HG02588 (cell line): ENCODE data around the gene LGR6.
"Not testable (repeated sequence)": the region's sequence is repeated elsewhere in the genome, so short reads cannot be mapped to it uniquely, and the experiment has no call there.

ENCODE experiments used
- ATAC-seq: cut with Tn5 transposase; IDR thresholded peaks from one replicate; pipeline ENCODE4 v1.9.1; 2021; ENCODE audit warnings: mild to moderate bottlenecking, moderate library complexity; ENCODE audit not compliant: unreplicated experiment

LGR6 gene

DNA sequence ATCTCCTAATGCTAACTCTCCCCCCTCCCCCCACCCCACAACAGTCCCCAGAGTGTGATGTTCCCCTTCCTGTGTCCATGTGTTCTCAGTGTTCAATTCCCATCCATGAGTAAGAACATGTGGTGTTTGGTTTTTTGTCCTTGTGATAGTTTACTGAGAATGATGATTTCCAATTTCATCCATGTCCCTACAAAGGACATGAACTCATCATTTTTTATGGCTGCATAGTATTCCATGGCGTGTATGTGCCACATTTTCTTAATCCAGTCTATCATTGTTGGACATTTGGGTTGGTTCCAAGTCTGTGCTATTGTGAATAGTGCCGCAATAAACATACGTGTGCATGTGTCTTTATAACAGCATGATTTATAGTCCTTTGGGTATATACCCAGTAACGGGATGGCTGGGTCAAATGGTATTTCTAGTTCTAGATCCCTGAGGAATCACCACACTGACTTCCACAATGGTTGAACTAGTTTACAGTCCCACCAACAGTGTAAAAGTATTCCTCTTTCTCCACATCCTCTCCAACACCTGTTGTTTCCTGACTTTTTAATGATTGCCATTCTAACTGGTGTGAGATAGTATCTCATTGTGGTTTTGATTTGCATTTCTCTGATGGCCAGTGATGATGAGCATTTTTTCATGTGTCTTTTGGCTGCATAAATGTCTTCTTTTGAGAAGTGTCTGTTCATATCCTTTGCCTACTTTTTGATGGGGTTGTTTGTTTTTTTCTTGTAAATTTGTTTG is 67.8 kb downstream of the LGR6 start:
- not testable (repeated sequence) for ATAC-seq

DNA sequence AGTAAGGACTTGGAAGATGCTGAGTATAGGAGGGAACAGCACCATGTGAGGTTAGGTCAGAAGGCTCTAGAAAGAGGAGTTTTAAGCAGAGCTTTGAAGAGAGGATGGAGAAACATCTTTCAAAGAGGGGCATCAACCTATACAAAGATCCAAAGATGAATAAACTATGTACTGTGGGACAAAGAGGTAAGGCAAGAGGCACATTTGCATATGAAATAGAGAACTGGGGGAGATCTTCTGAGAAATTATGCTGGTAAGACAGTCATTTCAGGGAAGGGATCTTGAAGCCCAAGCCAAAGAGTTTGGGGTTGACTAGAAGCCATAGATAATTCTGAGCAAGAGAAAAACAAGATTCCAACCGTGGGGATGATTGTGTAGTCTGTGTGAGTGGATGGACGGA is 70.0 kb downstream of the LGR6 start:
- ATAC-seq, result no peak

DNA sequence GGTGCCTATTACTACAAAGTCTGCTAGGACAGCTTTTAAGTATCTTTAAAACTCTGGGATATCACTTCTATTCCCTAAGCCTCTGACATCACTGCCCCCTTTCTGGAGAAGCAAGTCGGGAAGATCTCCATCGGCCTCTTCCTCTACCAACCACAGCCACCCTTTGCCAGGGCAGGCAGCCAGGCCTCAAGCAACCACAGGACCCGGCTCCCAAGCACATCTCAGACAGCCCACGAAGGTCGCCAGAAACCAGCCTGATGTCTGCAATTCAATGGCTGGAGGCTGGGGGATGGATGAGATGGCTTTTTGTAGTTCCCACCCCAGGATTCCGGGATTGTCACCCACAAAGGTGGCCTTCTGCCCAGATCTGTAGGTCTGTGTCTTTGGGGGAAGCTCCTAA is 70.7 kb downstream of the LGR6 start:
- no peak for ATAC-seq

DNA sequence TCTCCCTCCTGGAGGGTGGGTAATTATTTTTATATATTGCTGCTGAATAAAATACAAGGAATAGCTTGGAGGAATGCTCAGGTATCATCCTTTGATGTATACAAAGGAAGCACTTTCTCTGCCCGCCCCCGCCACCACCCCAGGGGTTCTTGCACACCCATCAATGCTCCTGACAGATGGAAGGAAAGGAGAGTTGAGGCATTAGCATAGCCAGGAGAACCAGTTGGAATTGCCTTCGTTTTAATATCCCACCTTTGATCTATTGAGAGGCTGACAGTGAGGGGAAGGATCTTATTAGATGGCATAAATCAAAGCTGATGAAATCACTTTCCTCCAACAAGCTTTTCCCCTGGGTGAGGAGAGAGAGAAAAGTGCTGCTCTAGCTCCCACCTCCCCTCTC is 71.1 kb downstream of the LGR6 start:
- ATAC-seq, result no peak

DNA sequence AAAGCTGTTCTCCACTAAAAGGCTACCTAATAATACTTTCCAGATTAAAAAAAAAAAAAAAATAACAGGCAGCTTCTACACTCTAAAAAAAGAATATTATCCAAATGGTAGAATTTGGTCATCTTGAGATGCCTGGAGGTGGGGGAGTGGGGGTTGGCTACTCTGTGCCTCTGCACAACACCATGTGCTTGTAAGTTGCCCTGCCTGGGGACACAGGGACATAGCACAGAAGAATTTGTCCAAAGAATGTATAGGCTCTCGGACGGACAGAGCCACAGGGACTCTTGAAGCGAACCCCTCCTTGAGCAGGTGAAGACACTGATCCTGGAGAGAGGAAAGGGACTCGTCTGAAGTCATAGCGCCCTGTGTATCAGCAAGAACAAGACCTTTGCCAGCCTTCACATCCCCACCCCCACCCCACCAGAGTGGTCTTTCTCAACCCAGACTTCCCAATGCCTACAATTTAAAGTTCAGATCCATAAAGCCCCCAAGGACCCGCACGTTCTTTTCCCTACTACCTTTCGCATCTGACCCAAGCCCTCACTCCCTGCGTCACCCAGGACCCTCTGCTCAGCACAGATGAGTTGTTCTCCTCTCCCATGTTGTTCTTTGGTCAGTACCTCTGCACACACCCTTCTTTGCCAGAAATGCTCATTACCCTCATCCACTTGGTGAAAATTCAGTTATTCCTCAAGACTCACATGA is 72.6 kb downstream of the LGR6 start:
- ATAC-seq, result no peak

DNA sequence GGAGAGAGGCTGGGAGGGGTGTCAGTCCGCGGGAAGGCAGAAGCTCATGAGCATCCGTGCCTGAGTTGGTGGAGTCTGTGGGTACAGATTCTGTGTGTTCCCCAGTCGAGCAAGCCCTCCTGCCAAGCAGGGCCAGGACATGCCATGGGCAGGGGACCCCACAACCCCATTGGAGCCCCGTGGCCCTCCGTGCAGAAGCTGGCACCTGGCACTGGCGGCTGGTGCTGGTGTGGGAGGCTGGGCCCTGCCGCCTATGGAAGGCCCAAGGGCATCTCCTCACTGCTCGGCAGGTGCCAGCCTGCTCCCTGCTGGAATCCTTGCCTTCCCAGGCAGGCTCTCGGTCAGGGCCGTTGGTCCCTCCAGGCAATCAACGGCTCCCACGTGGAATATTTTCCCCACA is 74.4 kb downstream of the LGR6 start:
- ATAC-seq, result no peak

DNA sequence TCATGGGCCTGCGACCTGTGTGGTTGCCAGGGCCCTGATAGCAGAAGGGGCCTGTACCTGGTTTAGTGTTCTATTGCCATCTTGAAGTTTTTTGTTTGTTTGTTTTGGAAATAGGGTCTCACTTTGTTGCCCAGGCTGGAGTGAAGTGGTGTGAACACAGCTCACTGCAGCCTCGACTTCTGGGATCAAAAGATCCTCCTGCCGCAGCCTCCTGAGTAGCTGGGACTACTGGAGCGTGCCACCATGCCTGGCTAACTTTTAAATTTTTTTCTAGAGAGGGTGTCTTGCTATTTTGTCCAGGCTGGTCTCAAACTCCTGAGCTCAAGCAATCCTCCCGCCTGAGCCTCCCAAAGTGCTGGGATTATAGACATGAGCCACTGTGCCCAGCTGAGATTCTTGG is 75.2 kb downstream of the LGR6 start:
- ATAC-seq, result no peak

DNA sequence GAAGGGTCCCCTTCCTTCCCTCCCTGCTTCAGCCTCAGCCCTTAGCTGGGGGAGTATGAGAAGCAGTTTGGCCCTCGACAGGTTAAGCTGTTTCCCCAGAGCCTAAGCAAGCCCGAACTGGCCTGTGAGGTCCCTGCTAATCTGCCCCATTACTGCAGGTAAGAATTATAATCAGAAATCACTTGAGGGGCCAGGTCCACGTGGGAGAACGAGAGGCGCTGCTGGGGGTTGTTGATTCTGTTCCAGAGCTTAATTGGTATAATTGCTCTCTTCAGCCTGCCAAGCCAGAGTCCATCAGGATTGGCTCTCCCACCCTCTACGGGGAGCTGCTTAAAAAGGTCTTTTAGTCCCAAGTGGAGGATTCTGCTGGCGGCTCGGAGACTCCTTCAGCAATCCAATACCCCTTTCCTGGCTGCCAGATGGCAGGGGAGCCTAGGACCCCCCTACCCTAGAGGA is 77.3 kb downstream of the LGR6 start:
- no peak for ATAC-seq

DNA sequence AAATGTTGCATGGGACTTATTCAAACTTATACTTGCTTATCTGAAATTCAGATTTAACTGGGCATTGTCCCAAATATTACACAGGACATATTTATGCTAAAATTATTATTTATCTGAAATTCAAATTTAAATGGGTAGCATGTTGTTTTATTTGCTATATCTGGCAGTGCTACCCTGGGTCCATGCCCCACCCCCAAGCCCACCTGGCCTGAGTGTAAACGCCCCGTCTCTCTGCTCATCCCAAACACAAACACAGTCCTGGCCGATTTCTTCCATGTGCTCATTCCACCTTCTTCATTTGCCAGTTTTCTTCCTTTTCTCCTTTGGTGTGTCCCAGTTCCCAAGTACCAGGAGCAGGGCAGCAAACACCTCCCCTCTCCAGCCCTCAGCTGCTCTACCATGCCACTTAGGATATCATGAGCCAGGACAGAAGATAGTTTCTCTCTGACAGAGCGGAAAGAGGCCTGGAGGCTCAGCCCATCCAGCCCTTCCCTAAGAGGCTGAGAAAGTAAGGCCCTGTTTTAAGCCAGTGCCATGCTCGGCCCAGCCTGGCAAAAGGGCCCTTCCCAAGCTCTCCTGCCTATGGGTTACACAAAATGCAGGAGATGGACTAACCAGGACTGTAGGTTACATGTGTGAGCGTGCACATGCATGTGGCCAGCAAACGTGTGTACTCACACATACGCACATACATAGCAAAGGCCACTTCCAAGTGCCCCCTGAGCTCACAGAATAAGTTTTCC is 78.7 kb downstream of the LGR6 start:
- no peak for ATAC-seq

DNA sequence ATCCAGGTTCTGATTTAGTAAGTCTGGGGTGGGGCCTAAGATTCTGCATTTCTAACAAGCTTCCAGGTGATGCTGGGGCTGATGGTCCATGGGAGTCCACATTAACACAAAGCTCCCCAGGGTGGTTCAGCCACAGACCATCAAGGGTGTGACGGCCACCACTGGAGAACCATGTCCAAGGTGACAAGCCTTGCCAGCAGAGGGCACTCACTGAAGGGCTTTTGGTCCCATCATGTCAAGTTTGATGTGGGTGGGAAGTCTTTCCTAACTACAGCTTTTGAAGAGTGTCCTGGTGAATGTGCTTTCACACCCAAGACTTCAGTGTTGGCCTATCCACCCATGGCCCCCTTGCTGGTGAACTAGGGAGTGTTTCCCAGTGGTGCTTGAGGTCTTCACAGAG is 81.0 kb downstream of the LGR6 start:
- no peak for ATAC-seq

DNA sequence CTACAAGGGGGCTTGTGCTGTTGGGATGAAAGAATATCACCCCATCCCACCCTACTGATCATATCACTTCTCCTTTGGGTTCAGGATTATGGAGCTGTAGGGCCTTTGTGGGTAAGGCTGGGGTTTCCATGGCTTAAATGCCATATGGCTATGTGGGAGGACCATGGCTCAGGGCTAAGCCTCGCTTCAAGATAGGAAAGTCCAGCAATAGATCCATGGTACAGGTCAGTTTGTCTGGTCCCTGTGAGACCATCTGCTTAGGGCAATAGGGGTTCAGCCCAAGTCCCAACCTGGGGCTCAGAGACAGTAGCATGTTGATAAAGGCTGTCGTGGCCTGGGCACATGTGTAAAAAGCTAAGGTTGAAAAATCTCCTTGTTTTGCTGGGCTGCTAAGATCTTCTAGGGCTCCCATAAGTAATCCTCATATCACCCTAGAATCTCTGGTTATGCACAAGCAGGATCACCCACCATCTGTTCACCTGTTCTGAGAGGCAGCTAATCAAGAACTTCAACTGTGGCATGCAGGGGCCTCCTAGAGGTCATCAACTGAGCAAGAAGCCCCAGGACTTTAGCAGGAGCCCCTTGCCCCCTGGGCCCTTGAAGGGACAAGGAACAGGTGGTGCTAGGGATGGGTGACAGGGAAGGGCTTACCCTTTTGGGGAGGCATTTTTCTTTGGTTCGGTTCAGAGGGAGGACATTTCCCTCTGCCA is 81.6 kb downstream of the LGR6 start:
- ATAC-seq, result no peak

DNA sequence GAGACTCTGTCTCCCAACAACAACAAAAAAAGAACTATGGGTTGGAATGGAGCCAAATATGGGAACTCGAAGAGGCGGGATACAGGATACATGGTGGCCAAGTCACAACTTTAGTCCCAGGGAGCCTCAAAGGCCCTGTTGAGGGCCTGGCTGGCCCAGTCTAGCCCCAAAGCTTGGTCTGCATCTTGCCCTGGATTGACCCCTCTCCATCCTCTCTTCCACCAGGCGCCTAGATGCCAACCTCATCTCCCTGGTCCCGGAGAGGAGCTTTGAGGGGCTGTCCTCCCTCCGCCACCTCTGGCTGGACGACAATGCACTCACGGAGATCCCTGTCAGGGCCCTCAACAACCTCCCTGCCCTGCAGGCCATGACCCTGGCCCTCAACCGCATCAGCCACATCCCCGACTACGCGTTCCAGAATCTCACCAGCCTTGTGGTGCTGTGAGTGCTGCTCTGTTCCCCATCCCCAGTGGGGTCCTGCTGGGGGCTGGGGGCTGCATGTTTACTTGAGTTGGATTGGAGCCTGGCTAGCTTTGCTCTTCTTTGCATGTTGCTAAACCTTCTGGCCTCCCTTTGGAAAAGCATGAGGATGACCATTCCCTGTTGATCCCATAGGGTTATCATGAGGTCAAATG is 82.6 kb downstream of the LGR6 start:
- no peak for ATAC-seq

DNA sequence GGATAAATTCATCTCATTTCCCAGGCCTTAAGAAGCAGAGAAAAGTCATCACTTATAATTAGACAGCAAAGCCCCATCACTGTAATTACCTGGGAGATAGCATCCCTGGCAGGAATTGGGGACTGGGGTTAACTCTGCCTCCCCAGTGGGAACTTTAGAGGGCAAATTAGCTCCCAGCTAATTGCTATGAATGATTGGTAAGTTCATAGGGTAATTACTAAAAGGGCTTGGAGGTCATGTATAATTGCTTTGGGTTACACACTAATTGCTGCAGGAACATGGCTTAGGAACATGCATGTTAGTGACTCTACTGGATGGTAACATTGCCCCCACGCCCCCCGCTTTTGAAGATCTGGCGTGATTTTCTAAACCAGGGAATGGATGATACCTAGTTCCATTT is 83.3 kb downstream of the LGR6 start:
- ATAC-seq, result no peak

DNA sequence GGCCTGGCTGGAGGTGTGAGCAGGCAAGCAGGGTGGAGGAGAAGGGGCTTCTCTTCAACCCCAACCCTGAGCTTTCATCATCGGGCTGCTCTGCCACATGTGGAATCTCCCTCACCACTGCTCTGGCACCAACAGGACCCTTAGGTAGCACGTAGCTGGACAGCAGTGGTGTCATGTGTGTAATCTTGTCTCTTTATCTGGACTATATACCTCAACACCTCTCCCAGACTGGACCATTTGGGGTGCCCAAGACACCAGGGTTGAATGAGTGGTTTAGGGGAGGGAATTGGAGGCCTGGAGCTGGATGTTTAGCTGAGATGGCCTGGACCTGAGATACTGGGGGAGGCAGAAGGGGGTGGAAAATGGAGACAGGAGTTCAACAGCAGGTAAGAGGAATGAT is 85.2 kb downstream of the LGR6 start:
- ATAC-seq, result no peak

DNA sequence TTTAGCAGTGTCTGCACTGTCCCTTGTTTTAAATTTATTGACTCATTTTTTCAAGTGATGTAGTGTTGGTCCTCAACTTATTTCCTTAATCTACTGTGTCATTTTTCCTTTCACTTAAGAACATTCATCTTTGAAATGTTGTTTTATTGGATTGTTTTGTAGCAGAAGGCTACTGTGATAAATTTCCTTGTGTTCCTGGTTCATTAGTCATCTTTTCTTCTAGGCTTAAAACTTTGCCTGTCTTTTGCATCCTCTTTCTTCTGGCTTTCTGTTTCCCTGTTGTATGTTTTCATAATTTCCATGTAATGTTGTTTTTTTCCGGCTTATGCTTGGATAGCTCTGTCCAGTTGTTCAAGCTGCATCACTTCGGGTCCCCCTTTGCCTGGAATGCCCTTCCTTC is 86.2 kb downstream of the LGR6 start:
- no peak for ATAC-seq

DNA sequence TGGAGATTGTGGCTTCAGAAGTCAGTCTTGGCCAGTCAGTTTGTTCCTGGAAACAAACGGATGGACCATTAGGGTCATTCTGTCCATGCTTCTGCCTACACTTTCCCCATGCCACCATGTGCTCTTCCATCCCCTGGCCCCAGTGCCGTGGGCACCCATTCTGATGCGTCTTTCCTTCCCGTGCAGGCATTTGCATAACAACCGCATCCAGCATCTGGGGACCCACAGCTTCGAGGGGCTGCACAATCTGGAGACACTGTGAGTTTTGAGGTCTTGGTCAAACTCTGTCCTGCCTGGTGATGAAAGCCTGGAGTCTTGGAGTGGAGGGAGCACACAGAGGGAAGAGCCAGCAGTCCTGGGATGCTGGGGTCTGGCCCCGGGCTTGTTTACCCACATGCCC is 87.0 kb downstream of the LGR6 start:
- no peak for ATAC-seq

DNA sequence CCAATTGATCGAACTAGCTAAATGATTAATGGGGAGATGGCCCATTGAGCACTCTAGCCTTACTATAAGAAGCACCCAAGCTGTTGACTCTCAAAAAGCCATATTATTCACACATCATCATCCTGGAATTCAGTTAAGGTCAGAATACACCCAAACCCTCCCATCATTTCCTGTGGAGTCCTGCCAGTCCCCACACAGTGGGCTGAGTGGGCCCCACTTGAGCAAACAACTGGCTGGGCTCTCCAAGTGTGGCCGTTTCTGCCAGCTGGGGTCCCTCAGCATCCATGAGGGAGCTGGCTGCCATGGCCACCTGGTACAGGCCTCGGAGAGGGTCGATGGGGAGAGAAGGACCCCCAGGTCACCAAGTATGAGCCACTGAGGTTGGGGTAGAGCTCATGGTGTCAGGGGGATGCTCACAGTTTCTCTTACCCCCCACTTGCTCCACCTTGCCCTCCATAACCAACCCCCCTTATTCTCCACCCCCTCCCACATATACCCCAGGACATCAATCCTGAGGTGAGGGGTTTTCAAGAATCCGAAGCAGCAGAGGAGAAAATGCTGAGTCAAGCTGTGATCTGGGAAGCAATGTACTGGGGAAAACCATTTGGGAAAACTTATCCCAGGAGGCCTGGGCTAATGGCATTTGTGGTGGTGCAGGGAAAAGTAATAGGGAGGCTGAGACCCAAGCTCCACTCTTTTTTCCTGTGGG is 87.9 kb downstream of the LGR6 start:
- ATAC-seq, result no peak

DNA sequence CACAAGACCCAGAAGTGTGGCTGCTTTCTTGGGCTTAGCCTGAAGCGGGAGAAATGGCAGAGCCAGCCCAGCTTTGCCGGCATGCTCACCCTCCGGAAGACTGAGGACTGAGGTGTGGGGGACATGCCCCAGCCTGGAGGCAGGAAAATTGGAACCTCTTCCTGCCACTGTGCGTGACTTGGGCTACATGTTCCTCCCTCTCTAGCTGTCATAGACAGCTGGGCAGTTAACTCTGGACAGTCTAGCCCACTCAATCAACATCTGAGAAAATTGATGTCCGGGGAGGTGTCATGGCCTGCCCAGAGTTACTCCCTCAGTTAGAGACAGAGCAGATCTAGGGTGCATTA is 88.4 kb downstream of the LGR6 start:
- ATAC-seq, result no peak

DNA sequence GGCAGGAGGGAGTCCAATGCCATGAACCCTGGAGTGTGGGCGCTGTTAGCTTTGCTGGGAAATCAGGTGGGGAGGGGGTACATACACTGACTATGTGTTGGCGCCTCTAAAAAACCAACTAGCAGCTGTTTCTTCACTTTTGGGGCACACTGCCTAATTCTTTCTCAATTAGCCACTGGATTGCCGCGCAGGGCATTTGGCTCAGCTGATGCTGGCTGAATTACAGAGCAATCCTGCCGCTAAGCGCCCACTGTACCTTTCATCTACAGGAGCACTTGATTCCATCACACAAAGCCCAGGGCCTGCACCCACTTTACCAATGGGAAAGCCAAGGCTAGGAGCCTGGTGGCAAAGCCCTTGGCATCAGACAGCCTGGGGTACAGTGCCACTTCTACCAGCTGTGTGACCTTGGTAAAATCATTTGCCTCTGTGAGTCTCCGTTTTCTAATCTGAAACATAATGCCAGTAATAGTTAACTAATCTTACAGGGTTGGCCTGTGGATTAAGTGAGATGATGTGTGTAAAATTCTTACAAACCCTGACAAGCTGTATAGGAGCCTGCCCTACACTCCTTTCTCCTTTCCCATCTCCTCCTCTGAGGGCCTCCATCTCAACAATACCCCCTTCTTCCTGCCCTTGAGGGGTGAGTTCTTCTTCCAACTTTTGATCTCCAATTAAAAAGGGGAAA is 89.1 kb downstream of the LGR6 start:
- no peak for ATAC-seq

DNA sequence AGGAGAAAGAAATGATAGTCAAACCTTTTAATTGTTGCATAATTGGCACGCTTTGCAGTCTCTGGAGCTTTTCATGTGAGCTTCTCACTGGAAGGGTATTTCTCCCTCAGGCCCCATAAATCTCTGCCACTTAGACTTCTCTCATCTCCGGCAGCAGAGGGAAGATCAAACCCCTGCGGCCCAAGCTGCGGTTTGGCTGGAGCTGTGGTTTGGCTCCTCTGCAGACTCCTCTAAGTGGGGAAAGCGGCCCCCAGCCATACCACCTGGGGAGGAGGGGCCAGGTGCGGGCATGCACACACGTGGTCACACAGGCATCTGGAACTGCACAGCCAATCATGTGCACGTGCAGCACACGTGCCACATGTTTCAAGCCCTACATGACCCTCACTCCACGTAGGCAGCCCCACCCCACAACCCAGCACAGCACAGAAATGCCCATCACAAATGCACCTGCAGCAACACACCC is 89.8 kb downstream of the LGR6 start:
- no peak for ATAC-seq
